GM12872 (cell line): Measurements from ENCODE around the gene GPNMB.

ENCODE experiments used
- CTCF ChIP-seq: IDR thresholded peaks from 3 replicates; pipeline ENCODE4 v1.5.1; 2011; ENCODE audit warnings: low read depth, mild to moderate bottlenecking, low read length, moderate library complexity; ENCODE audit not compliant: insufficient read depth

The GPNMB gene

GRCh38 chr7:23242935-23243334 is 3.6 kb upstream of the GPNMB start:
- no peak for TF ChIP-seq CTCF

GRCh38 chr7:23247046-23247602 is 549 bp downstream of the GPNMB start:
- no peak for TF ChIP-seq CTCF

- no peak for TF ChIP-seq CTCF
These were observed 1.2 kb downstream of the GPNMB start for GRCh38 chr7:23247603-23248335.

GRCh38 chr7:23249486-23249885 is 2.9 kb downstream of the GPNMB start:
- TF ChIP-seq CTCF = no peak

- TF ChIP-seq CTCF = no peak
These were observed 7.6 kb downstream of the GPNMB start for GRCh38 chr7:23254051-23254681.

GRCh38 chr7:23256731-23257130 is 10.2 kb downstream of the GPNMB start:
- no peak for TF ChIP-seq CTCF

GRCh38 chr7:23260371-23260770 is 13.8 kb downstream of the GPNMB start:
- no peak for TF ChIP-seq CTCF
